GM18861 (cell line): Measurements from ENCODE around the gene ERC2.
"Not testable (repeated sequence)": the region's sequence is repeated elsewhere in the genome, so short reads cannot be mapped to it uniquely, and the experiment has no call there.

Experiments used
- ATAC-seq: cut with Tn5 transposase; IDR thresholded peaks from one replicate; pipeline ENCODE4 v1.9.1; 2021; ENCODE audit not compliant: unreplicated experiment

ERC2 gene

GRCh38 chr3:55858302-55858701 is 610.0 kb downstream of the ERC2 start:
- no peak for ATAC-seq

- no peak for ATAC-seq
Measured at GRCh38 chr3:55857633-55858032, 610.6 kb downstream of the ERC2 start.

- ATAC-seq = no peak
Measured at GRCh38 chr3:55855311-55855710, 613.0 kb downstream of the ERC2 start.

- ATAC-seq = no peak
Measured at GRCh38 chr3:55854494-55854893, 613.8 kb downstream of the ERC2 start.

DNA sequence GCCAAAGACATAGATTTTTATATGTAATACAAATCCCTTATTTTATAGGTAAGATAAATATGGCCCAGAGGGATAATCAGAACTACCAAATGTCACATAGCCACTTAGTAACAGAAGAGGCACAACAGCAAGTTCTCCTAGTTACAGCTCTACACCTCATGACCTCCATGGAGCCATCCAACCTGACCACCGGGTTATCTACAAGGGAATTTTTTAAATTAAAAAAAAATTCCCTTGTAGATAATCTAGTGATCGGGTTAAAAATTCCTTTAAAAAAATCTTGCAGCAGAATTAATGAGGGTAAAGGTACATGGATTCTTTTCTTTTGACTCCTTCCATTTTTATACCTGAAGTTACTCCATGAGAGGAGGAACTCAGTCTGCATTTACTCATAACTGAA is 615.9 kb downstream of the ERC2 start:
- ATAC-seq = no peak

DNA sequence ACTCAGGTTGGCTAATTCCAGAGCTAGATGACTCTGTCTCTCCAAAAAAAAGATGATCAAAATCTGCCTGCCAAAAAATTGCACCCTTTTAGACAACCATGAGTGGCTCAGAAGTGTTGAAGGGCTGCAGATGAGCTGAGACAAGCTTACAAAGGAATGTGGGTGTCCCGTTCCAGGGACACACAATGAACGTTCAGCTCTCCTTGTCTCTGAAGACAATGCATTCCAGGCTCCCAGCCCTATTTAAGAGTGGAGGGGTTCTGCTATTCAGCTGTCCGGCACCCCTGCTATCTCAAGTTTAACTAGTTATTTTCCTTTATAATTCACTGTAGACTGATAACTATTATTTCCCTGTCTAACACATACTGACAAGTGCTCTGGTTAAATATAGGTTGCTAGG is 626.1 kb downstream of the ERC2 start:
- ATAC-seq = no peak

- not testable (repeated sequence) for ATAC-seq
Measured at GRCh38 chr3:55831876-55832275, 636.4 kb downstream of the ERC2 start.

- ATAC-seq = no peak
Measured at GRCh38 chr3:55828712-55829111, 639.6 kb downstream of the ERC2 start.

DNA sequence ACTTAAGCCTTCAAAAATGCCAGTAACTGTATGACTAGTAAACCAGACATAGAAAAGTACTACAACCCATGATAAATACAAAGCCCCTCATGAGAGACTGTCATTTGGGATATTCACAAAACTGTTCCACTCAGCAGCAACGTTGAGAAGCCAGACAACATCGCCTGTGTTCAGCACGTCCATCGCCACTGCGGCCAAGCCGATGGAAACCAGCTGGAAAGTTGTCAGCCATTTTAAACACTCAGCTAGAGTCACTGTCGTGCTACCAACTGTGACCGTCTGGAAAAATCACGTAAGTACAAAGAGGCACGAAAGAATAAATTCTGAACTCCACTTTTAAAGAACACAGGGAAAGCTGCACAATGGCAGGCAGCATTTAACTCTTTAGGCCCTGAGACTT is 640.5 kb downstream of the ERC2 start:
- ATAC-seq = no peak

DNA sequence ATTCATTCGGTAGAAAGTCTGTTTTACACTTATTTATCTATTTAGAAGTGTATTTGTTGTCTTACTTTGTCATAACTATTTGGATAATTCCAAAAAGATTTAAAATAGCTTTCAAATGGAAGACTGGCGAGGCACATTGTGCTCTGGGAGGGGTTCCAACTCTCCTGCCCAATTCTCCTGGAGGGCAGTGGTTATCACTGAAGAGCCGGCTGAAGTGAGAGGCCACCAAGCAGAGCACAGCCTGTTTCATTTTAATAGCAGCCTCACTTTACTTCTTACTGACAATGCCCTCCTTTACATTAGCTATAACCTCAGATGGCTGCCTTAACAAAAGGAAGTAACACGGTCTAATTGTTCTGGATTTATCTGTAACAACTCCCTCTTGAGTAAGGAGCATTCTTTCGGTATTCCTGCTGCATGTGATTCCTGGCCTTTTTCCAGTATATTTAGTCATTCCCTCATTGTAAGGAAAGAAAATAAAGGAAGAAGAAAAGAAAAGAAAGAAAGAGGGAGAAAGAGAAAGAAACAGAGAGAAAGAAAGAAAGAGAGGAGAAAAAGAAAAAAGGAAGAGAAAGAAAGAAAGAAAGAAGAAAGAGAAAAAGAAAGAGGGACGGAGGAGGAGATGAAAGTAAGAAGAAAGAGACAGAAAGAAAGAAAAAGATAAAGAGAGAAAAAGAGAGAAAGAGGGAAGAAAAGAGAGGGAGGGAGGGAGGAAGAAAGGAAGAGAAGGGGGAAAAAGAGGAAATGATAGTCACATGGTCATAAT is 641.4 kb downstream of the ERC2 start:
- ATAC-seq = no peak

DNA sequence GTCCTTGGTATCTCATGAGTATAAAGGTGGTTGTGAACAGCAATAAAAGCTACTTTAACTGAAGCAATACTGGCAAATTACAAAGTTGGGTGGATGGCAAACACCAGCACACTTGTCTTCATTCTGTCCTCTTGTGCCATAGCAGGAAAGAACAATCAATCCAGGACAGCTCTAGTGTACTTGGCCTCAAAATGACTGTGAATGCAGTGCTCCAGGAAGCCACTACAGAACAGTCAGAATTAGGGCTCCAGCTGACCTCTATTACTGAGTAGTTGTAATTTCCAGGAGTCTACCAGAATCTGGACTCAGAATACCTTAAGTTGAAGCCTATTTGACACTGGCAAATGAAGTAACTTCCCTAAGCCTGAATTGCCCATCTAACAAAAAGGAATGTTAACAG is 642.2 kb downstream of the ERC2 start:
- no peak for ATAC-seq

DNA sequence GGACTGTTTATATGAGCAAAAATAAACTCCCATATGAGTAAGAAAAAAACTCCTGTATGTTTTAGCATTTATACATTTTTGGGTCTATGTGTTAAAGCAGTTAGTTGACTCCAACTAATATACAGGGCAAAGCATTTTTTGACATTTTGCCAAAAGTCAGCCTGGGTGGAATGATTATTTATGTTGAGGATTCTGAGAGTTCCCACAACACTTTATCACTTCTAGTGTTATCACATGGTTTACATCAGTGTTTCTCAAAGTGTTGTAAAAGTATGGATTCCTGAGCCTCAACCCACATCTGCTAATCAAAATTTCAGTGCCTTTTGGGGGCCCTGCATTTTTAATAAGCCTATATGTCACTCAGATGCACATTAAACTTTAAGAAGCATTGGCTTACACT is 643.9 kb downstream of the ERC2 start:
- ATAC-seq = no peak

GRCh38 chr3:55823829-55824228 is 644.4 kb downstream of the ERC2 start:
- no peak for ATAC-seq

- no peak for ATAC-seq
Measured at GRCh38 chr3:55823001-55823400, 645.3 kb downstream of the ERC2 start.

DNA sequence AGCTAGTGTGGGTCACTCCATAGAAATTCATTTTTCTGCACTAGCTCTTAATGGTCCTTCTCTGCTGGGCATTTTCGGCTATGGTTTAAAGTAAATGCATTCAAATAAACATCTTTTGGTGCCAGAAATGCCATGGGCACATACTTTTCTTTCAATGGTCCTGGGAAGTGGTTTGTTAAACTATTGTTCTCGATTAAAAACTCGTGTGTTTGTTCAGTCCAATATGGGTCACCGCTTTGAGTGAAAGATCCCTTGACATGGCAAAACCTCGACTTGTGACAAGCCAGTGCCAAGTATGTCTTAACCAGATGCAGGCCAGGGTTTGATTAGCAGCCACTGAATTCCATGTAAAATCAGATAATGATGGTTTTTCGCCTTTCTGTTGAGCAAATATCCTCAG is 649.3 kb downstream of the ERC2 start:
- no peak for ATAC-seq

- no peak for ATAC-seq
Measured at GRCh38 chr3:55818485-55818884, 649.8 kb downstream of the ERC2 start.

DNA sequence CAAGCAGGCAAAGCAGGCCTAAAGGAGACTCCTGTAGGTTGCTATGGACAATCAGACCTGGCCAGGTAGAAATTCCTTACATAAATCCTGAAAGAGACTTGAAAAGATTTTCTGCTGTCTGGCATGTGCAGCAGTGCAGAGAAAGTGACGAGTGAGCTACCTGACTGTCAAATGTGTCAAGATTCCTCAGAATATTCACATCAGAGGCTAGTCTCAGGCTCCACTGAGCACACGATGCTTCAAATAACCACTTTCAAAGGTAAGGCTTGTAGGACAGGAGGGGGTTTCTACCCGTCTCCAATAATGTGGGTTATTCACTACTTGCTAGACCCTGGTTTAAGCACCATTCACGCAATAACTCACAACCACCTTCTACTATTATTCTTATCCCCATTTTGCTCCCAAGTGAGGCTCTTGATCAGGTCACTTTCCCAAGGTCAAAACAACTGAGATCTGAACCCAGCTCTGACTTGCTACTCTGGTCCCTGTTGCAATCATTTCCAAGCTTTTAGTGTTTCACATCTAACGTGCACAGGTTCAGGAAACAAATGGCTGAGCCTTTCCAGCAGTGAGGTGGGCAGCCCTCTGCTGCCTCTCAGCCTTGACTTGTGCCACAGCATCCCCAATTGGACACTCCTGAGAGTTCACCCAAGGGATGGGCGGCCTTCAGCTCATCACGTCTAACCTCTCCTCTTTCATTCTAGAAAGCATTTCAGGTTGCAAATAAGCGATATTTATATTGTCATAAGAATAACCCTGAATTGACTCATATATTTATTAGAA is 651.3 kb downstream of the ERC2 start:
- no peak for ATAC-seq

DNA sequence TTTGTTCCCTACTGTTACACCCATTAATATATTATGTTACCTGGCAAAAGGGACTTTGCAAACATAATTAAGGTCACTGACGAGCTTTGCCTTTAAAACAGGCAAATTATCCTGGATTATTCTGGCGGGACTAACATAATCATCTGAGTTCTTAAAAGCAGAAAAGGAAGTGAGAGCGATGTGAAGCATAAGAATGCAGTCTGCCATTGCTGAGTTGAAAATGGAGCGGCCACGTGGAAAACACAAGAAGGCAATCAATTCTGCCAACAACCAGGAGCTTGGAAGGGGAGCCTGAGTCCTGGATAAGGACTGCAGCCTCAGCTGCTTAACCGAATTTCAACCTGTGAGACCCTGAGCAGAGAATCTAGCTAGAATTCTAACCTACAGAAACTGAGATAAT is 653.0 kb downstream of the ERC2 start:
- ATAC-seq = no peak

DNA sequence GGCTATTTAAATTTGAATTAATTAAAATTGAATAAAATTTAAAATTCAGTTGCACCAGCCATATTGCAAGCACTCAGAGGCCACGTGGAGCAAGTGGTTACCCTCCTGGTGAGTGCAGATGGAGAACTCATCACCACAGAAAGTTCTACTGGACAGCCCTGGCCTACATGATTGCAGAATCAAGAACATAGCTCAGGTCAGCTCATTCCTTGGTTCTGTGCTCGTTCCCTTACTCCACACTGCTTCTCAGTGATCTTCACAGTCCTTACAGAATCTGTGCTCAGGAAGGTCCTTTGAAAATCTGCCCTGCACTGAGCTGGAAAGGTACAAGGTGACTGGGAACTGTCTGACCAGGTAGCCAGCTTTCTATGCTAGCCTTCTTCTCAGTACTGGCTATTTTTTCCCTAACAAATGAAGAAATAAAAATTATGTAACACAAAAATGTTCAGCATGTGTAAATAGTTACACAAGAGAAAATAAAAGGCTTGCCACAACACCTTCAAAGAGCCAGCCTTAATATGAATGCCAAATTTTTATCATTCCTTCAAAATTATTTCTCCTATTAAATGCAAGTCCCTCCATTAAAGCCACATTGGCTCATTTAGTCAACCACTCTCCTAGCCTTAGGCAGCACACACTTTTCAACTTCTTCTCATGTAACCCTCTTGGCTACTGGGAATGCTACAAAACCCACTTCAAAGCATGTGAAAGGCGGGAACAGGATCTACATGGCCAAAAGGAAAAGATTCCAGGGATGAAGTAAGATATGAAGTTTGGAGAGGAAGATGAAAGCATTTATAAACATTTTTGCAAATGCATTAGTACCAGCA is 654.8 kb downstream of the ERC2 start:
- ATAC-seq = no peak

DNA sequence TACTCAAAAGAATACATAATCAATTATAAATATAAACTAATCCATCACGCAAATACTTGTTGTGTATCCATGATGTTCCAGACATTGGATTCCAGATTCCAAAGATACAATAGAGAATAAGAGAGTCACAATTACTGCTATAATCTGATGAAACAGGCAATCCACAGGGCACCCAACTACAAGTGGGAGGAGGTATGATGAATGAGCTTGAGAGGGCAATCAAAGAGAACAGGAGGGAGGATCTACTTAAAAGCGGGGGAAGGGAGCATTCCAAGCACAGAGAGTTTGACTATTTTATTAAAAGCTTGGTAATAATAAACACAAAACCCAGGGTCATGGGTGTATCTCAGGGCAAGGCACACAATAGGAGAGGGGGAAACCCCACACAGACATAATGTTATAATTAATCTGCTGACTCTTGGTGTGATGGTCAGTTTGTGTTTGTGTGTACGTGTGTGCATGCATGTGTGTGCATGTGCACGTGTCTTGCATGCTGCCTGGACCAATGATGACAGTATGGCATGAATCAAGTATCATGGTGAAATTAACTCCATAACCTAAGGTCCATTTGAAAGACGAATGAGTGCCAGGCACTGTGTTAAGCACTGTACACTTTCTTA is 655.8 kb downstream of the ERC2 start:
- ATAC-seq = no peak

DNA sequence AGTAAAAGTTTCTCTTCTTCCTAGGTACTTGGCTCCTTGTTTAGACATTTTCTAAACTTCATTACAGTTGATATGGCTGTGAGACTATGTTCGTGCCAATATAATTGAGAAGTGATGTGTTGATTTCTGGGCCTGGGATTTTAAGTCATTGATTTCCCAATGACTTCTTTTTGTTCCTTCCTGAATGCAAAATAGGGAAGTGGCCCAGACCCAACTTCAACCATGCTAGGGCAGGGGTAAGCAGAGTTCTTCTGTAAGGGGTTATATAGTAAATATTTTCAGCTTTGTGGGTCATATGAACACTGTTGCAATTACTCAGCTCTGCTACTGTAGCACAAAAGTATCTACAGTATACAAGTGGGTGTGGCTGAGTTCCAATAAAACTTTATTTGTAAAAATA is 661.1 kb downstream of the ERC2 start:
- ATAC-seq = no peak
